Heart left ventricle (tissue), 13 donors: Measurements from ENCODE around the gene ATP1B2.

Experiments
- POLR2A ChIP-seq, 2 donors: fragments of 450-650 bp; IDR thresholded peaks; one replicate each; pipeline ENCODE4 v1.6.1; 2017; ENCODE audit warnings: antibody characterized with exemption in 2 of 2, mild to moderate bottlenecking in 2 of 2, moderate library complexity in 2 of 2
- TF ChIP-seq, protein P1 (sequence below), 12 donors: fragments of 200-600 bp; sonication (generic) in 4 of 12; IDR thresholded peaks; one replicate each; pipeline versions ENCODE4 v1.5.0 to v1.8.0; 2018 to 2022; ENCODE audit warnings: antibody characterized with exemption in 12 of 12, mild to moderate bottlenecking in 5 of 12
- donor health status: ischemic (EF 13 %, LVEDD 7.1; RV severe dilation, severe dysfunction).
- donor health status: DM: no; HTN: yes; CAD: no.
- donor health status: DM: no; HTN: no; CAD: no.
- donor health status: ischemic (EF 25% LVEDD 6.9; RV normal size, moderate dysfunction).
- donor health status: ischemic (EF 25% LVEDD 5.7; RV mildly dilated, moderate dysfunction).
- donor health status: ischemic (EF 35%, LVEDD 5.7; RV mildly dilated, moderate dysfunction).
- donor health status: nonischemic (EF 11% LVEDD 7.7; RV severe dilation, severe dysfunction).
- donor health status: DM: yes; HTN: yes; CAD: no.
- donor health status: PGD.
- donor health status: ischemic (EF 29% LVEDD 5.4; RV normal size, mild dysfunction).
- donor health status: nonischemic (EF 23%, LVEDD 6.1; RV moderate dilation, normal function).

DNA sequence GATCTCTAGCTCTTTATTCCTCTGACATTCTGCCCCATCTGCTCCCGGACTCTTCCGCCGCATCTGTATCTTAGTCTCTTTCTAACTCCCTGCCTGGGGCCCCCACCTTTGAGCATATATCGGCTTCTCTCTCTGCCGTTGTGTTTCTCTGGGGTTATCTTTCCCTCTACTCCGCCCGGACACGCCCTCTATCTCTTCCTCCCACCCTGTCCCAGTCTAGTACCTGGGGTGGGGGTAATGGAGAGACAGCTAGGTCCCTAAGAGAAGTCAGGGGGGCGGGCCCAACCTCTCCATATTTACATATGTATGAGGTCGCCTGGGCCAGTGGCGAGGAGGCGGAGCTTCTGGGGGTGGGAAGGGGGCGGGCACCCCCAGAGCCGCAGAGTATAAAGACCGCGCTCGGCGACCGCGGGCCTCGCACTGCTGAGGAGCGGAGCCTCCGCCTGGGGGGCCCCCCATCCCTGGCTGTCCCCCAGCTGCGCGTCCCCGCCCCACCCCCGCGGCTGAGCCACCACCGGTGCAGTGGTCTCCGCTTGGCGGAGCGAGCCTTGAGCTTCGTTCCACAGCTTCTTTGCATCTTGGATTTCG lies at the start of gene ATP1B2:
- no peak for TF ChIP-seq POLR2A (IDR thresholded peaks at IDR 0.05)
- TF ChIP-seq, protein P1, sequence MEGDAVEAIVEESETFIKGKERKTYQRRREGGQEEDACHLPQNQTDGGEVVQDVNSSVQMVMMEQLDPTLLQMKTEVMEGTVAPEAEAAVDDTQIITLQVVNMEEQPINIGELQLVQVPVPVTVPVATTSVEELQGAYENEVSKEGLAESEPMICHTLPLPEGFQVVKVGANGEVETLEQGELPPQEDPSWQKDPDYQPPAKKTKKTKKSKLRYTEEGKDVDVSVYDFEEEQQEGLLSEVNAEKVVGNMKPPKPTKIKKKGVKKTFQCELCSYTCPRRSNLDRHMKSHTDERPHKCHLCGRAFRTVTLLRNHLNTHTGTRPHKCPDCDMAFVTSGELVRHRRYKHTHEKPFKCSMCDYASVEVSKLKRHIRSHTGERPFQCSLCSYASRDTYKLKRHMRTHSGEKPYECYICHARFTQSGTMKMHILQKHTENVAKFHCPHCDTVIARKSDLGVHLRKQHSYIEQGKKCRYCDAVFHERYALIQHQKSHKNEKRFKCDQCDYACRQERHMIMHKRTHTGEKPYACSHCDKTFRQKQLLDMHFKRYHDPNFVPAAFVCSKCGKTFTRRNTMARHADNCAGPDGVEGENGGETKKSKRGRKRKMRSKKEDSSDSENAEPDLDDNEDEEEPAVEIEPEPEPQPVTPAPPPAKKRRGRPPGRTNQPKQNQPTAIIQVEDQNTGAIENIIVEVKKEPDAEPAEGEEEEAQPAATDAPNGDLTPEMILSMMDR (IDR thresholded peaks at IDR 0.05), result no peak
